GM23338 (cell line): ENCODE data around the gene RAB17. TPM values are rescaled to one million over a fixed set of nuclear protein-coding genes. Genes with fewer than 3 reads are reported as not detected.

ENCODE experiments used
- ATAC-seq: fragments of 200-7000 bp; cut with Tn5 transposase; 3 replicates; pipeline ENCODE4 v1.9.1; 2020
- DNase-seq: peaks from one replicate; pipeline ENCODE4 v3.0.0-alpha.2; 2015; ENCODE audit warnings: low spot score
- H2AFZ ChIP-seq: fragments of 200-600 bp; sonication (generic); 2 replicates; pipeline ENCODE4 v1.8.0; 2016; ENCODE audit warnings: antibody characterized with exemption, mild to moderate bottlenecking, moderate library complexity
- H3F3A ChIP-seq: fragments of 200-600 bp; sonication (generic); replicated peaks from 2 replicates; pipeline ENCODE4 v1.8.0; 2017; ENCODE audit warnings: antibody characterized with exemption, mixed run types, low read depth
- H3K27ac ChIP-seq: fragments of 200-600 bp; sonication (generic); 2 replicates; pipeline ENCODE4 v1.6.1; 2016; ENCODE audit warnings: low read depth
- H3K27me3 ChIP-seq: fragments of 200-600 bp; sonication (generic); 2 replicates; pipeline ENCODE4 v1.8.0; 2016; ENCODE audit warnings: mild to moderate bottlenecking, mixed run types, moderate library complexity; ENCODE audit not compliant: insufficient read depth
- H3K36me3 ChIP-seq: fragments of 200-600 bp; sonication (generic); 2 replicates; pipeline ENCODE4 v1.8.0; 2016; ENCODE audit warnings: mild to moderate bottlenecking; ENCODE audit not compliant: insufficient read depth
- H3K4me1 ChIP-seq: fragments of 200-600 bp; sonication (generic); 2 replicates; pipeline ENCODE4 v1.8.0; 2016; ENCODE audit warnings: mild to moderate bottlenecking, moderate library complexity; ENCODE audit not compliant: insufficient read depth
- H3K4me2 ChIP-seq: fragments of 200-600 bp; sonication (generic); 2 replicates; pipeline ENCODE4 v1.7.1; 2017; ENCODE audit warnings: mixed run types
- H3K4me3 ChIP-seq: fragments of 200-600 bp; sonication (generic); 2 replicates; pipeline ENCODE4 v1.6.1; 2016; ENCODE audit warnings: mixed run types
- H3K79me2 ChIP-seq: fragments of 200-600 bp; sonication (generic); replicated peaks from 2 replicates; pipeline ENCODE4 v1.8.0; 2017; ENCODE audit warnings: mild to moderate bottlenecking; ENCODE audit not compliant: insufficient read depth
- H3K9me2 ChIP-seq: fragments of 200-600 bp; sonication (generic); 2 replicates; pipeline ENCODE4 v1.8.0; 2017; ENCODE audit not compliant: insufficient read depth
- H4K20me1 ChIP-seq: fragments of 200-600 bp; sonication (generic); replicated peaks from 2 replicates; pipeline ENCODE4 v1.8.0; 2017; ENCODE audit warnings: mild to moderate bottlenecking; ENCODE audit not compliant: insufficient read depth
- H3K27ac Mint-ChIP-seq: 2 replicates; pipeline ENCODE4 v1.8.0; 2020; ENCODE audit warnings: inconsistent platforms, mild to moderate bottlenecking, moderate library complexity, mixed read lengths
- H3K27me3 Mint-ChIP-seq: 3 replicates; pipeline ENCODE4 v1.8.0; 2022; ENCODE audit warnings: low read depth, mild to moderate bottlenecking, moderate library complexity, mixed read lengths, inconsistent platforms; ENCODE audit not compliant: insufficient read depth, poor library complexity
- H3K36me3 Mint-ChIP-seq: 3 replicates; pipeline ENCODE4 v1.8.0; 2021; ENCODE audit warnings: low read depth, mild to moderate bottlenecking, inconsistent platforms, moderate library complexity, mixed read lengths
- H3K4me1 Mint-ChIP-seq: 3 replicates; pipeline ENCODE4 v1.8.0; 2020; ENCODE audit warnings: mild to moderate bottlenecking, inconsistent platforms, mixed read lengths
- H3K4me3 Mint-ChIP-seq: 3 replicates; pipeline ENCODE4 v1.8.0; 2021; ENCODE audit warnings: moderate library complexity, mild to moderate bottlenecking, inconsistent platforms, mixed read lengths
- H3K9me3 Mint-ChIP-seq: 3 replicates; pipeline ENCODE4 v1.8.0; 2020; ENCODE audit warnings: moderate library complexity, mild to moderate bottlenecking, inconsistent platforms, mixed read lengths
- EZH2phosphoT487 ChIP-seq: fragments of 200-600 bp; sonication (generic); IDR thresholded peaks from one replicate; pipeline ENCODE4 v1.8.1; 2018; ENCODE audit warnings: antibody characterized with exemption; ENCODE audit not compliant: unreplicated experiment
- JUNB ChIP-seq: IDR thresholded peaks from one replicate; pipeline ENCODE4 v1.6.1; 2016; ENCODE audit warnings: antibody characterized with exemption; ENCODE audit not compliant: unreplicated experiment
- NANOG ChIP-seq: IDR thresholded peaks from 2 replicates; pipeline ENCODE4 v1.6.1; 2016; ENCODE audit warnings: antibody characterized with exemption, borderline replicate concordance
- POLR2AphosphoS5 ChIP-seq: IDR thresholded peaks from 2 replicates; pipeline ENCODE4 v1.6.1; 2016; ENCODE audit warnings: antibody characterized with exemption, low read depth
- STAT1 ChIP-seq: IDR thresholded peaks from one replicate; pipeline ENCODE4 v1.6.1; 2016; ENCODE audit warnings: antibody characterized with exemption; ENCODE audit not compliant: unreplicated experiment
- ZNF114 ChIP-seq: fragments of 250-450 bp; sonication (Bioruptor Pico); IDR thresholded peaks from 2 replicates; pipeline ENCODE4 v1.5.0; 2020; ENCODE audit warnings: mild to moderate bottlenecking, moderate library complexity
- ZNF331 ChIP-seq: fragments of 250-450 bp; sonication (Bioruptor Pico); IDR thresholded peaks from 2 replicates; pipeline ENCODE4 v1.5.0; 2020; ENCODE audit warnings: low read depth, mild to moderate bottlenecking, moderate library complexity
- polyA plus RNA-seq: library from polyadenylated mRNA; unstranded; fragments of >200 nt; fragmentation: Nextera tagmentation; extraction: Ambion mirVana; gene quantifications from 2 replicates; pipeline ENCODE4 v1.2.1, GENCODE V29; 2016
- total RNA-seq: library from RNA; depleted of rRNA; stranded (reverse); fragments of >200 nt; shearing (Covaris generic); gene quantifications from 2 replicates; pipeline ENCODE4 v1.2.3, GENCODE V29; 2014
- TF ChIP-seq, protein P1 (sequence below), 2 experiments: fragments of 200-600 bp in 1 of 2; sonication (generic) in 1 of 2; conservative IDR thresholded peaks; 2 replicates each; pipeline versions ENCODE4 v1.5.1 to v1.6.1; 2016 to 2017; ENCODE audit warnings: antibody characterized with exemption in 2 of 2, low read depth in 2 of 2, mild to moderate bottlenecking in 2 of 2, moderate library complexity in 1 of 2

Gene RAB17
- total and polyA plus RNA-seq, 2 experiments from 2014 or later, result 22.4 to 26.9 TPM

DNA sequence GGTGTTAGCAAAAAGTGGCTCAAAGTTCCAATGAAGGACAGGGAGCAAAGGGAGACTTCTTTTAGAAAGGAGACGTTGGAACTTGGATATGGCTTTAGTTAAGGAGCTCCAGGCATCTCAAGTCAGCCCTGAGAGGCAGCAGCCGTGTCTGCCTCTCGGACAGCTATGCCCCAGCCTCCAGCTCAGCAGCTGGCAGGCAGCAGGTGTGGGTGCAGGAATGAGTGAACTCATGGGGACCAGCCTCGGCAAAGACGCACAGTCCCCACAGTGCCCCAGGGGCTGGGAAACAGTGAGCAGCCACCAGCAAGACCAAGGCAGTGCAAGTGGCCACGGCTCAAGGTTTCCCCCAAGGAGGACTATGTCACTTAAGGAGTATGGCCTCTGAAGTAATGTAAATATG lies 35.2 kb upstream of the RAB17 start:
- no peaks in the 10 kb centered on the region; the same call in none of the 2 replicates for H3K9me2 ChIP-seq
- TF ChIP-seq POLR2AphosphoS5, result no peak
- TF ChIP-seq NANOG, result no peak
- Mint-ChIP-seq H3K9me3 (peaks cover 5% of the 10 kb centered on the region; the same call in 2 of the 3 replicates), H3K36me3 (peaks cover 14% of the 10 kb centered on the region; the same call in 1 of the 3 replicates), H3K27ac (no peak overlapping the region), H3K4me3 (peak overlapping the region; percentile 85), H3K4me1 (peaks cover 22% of the 10 kb centered on the region), H3K27me3 (peaks cover 28% of the 10 kb centered on the region)
- no peak overlapping the region for H2AFZ ChIP-seq
- peaks cover 40% of the 10 kb centered on the region for H3K27me3 ChIP-seq
- H3K79me2 ChIP-seq, result peaks cover 16% of the 10 kb centered on the region
- DNase-seq, result no peak
- ATAC-seq, result no peak
- 0 out of 2 replicates have a peak, but pooled peaks cover 3% of the 10 kb centered on the region for H3K36me3 ChIP-seq
- peaks cover 12% of the 10 kb centered on the region for H3K4me1 ChIP-seq
- no peaks in the 10 kb centered on the region; the same call in 1 of the 2 replicates for H3F3A ChIP-seq
- no peaks in the 10 kb centered on the region; the same call in 1 of the 2 replicates for H4K20me1 ChIP-seq
- H3K27ac ChIP-seq, result no peak overlapping the region
- H3K4me2 ChIP-seq, result no peak overlapping the region
- no peak overlapping the region for H3K4me3 ChIP-seq

DNA sequence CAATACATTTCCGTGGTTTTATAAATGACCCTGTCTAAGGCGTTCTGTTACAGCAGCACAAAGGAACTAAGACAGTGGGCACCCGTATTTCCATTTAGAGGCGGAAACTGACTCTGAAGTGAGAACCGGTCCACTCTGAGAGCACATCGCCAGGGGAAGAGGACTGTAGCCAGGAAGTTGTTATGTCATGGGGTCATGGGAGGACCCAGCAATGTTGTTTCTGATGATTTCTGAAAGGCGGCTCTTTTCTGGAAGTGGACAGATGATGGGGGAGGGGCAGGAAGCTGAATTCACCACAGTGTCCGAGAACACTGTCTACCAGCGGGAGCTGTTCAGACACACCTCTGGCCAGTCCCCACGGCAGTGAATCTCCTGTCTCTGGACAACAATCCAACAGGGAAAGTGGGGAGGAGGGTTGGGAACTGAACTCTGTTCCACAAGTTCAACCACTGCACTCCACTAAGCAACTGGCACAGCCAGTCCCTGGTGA lies 34.7 kb upstream of the RAB17 start:
- no peak for ATAC-seq
- no peak for TF ChIP-seq JUNB
- no peak for TF ChIP-seq STAT1
- TF ChIP-seq ZNF114, result no peak
- no peak for TF ChIP-seq POLR2AphosphoS5
- TF ChIP-seq ZNF331 (CRISPR knock-in tag), result no peak
- TF ChIP-seq EZH2phosphoT487, result no peak
- DNase-seq, result no peak
- peaks cover 14% of the 10 kb centered on the region for H3K79me2 ChIP-seq
- no peak overlapping the region for H3K27ac ChIP-seq
- peaks cover 40% of the 10 kb centered on the region for H3K27me3 ChIP-seq
- no peak overlapping the region for H3K4me3 ChIP-seq
- H3K4me1 ChIP-seq, result peaks cover 12% of the 10 kb centered on the region
- Mint-ChIP-seq H3K27ac (no peak overlapping the region), H3K36me3 (peaks cover 13% of the 10 kb centered on the region; the same call in 1 of the 3 replicates), H3K4me1 (peaks cover 21% of the 10 kb centered on the region), H3K9me3 (peaks cover 5% of the 10 kb centered on the region; the same call in 2 of the 3 replicates), H3K27me3 (peaks cover 28% of the 10 kb centered on the region), H3K4me3 (peak overlapping the region; percentile 32; the same call in 1 of the 3 replicates)
- H2AFZ ChIP-seq, result no peak overlapping the region
- H3F3A ChIP-seq, result no peaks in the 10 kb centered on the region; the same call in 1 of the 2 replicates
- H4K20me1 ChIP-seq, result no peaks in the 10 kb centered on the region; the same call in 1 of the 2 replicates
- H3K9me2 ChIP-seq, result no peaks in the 10 kb centered on the region; the same call in none of the 2 replicates
- no peak overlapping the region for H3K4me2 ChIP-seq
- 0 out of 2 replicates have a peak, but pooled peaks cover 3% of the 10 kb centered on the region for H3K36me3 ChIP-seq

DNA sequence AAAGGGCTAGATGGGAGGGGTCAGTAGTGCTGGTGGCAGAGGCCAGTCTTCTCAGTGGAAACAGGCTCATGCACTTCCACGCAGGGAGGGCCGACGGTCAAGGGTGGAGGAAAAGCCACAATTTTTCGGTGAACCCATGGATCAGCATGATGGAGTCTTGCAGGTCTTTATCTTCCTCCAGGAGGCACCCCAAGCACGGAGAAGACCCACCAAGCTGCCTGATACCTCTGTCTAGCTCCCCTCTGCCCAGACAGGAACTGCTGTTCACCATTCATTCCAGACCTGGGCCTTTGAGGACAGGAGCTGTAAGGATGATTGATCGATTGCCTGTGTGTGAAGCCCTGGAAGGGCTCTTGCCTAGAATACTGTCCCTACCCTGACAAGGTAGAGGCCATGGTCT lies 34.0 kb upstream of the RAB17 start:
- DNase-seq, result no peak
- no peak for ATAC-seq
- peaks cover 10% of the 10 kb centered on the region for H3K79me2 ChIP-seq
- Mint-ChIP-seq H3K4me3 (no peak overlapping the region), H3K4me1 (peaks cover 21% of the 10 kb centered on the region), H3K27ac (no peak overlapping the region), H3K9me3 (peaks cover 5% of the 10 kb centered on the region; the same call in 2 of the 3 replicates), H3K36me3 (peaks cover 11% of the 10 kb centered on the region; the same call in 1 of the 3 replicates), H3K27me3 (peaks cover 28% of the 10 kb centered on the region)
- no peak overlapping the region for H3K4me3 ChIP-seq
- H3F3A ChIP-seq, result no peaks in the 10 kb centered on the region; the same call in 1 of the 2 replicates
- peaks cover 38% of the 10 kb centered on the region for H3K27me3 ChIP-seq
- TF ChIP-seq, protein P1, sequence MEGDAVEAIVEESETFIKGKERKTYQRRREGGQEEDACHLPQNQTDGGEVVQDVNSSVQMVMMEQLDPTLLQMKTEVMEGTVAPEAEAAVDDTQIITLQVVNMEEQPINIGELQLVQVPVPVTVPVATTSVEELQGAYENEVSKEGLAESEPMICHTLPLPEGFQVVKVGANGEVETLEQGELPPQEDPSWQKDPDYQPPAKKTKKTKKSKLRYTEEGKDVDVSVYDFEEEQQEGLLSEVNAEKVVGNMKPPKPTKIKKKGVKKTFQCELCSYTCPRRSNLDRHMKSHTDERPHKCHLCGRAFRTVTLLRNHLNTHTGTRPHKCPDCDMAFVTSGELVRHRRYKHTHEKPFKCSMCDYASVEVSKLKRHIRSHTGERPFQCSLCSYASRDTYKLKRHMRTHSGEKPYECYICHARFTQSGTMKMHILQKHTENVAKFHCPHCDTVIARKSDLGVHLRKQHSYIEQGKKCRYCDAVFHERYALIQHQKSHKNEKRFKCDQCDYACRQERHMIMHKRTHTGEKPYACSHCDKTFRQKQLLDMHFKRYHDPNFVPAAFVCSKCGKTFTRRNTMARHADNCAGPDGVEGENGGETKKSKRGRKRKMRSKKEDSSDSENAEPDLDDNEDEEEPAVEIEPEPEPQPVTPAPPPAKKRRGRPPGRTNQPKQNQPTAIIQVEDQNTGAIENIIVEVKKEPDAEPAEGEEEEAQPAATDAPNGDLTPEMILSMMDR (conservative IDR thresholded peaks at IDR 0.05; ENCODE audit: low read depth in 2 of 2), result peak in 1 of 2 experiments; percentile 25; a peak in 1 of 4 replicates
- TF ChIP-seq ZNF331 (CRISPR knock-in tag), result no peak
- H3K4me1 ChIP-seq, result peaks cover 12% of the 10 kb centered on the region
- H3K9me2 ChIP-seq, result no peaks in the 10 kb centered on the region; the same call in none of the 2 replicates
- H3K27ac ChIP-seq, result no peak overlapping the region
- H3K36me3 ChIP-seq, result 0 out of 2 replicates have a peak, but pooled peaks cover 3% of the 10 kb centered on the region
- no peaks in the 10 kb centered on the region; the same call in 1 of the 2 replicates for H4K20me1 ChIP-seq
- H3K4me2 ChIP-seq, result no peak overlapping the region
- no peak overlapping the region for H2AFZ ChIP-seq
